Activated T-helper 1 cell treated with anti-CD3 and anti-CD28 coated beads, Interleukin-2, amount 50 U/mL, for 16 hours (primary cell): ENCODE results near the gene RNF135.
"Not testable (repeated sequence)": the region's sequence is repeated elsewhere in the genome, so short reads cannot be mapped to it uniquely, and the experiment has no call there.

Experiments used
- DNase-seq, 2 donors: peaks; one replicate each; pipeline ENCODE4 v3.0.0-alpha.2; 2020; ENCODE audit warnings: low read depth in 1 of 2, low spot score in 1 of 2

RNF135 gene

GRCh38 chr17:30997842-30998241, 27.0 kb downstream of the RNF135 start:
- DNase-seq, result no peak

- no peak for DNase-seq
These were observed 31.2 kb downstream of the RNF135 start for GRCh38 chr17:31002047-31002446.

GRCh38 chr17:31003225-31003866, 32.5 kb downstream of the RNF135 start:
- DNase-seq, result no peak

GRCh38 chr17:31004160-31004559, 33.3 kb downstream of the RNF135 start:
- no peak for DNase-seq

DNA sequence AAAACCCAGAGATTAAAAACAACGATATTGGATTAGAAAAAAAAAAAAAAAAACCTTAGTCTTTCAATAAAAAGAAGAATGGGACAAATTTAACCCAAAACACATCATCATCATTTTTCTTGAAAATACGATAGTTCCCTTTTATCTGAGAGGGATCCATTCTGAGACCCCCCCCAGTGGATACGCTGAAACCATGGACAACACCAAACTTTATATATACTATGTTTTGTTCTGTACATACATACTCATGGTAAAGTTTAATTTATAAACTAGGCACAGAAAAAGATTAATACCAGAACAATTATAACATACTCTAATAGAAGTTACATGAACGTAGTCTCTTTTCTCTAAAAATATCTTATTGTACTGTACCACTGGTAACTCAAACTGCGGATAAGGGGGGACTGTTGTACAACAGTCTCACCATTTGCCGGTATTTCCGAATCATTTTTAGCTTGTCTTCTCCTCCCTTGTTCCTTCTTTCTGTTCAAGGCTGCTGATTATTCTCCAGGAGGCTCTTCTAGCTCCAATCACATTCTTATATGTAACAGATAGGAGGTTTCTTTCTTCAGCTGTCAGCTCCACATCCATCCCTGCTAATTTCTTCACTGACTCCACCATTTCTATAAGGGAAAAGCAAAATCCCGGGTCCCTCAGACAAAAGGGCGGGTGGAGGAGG, 37.0 kb downstream of the RNF135 start:
- no peak for DNase-seq

DNA sequence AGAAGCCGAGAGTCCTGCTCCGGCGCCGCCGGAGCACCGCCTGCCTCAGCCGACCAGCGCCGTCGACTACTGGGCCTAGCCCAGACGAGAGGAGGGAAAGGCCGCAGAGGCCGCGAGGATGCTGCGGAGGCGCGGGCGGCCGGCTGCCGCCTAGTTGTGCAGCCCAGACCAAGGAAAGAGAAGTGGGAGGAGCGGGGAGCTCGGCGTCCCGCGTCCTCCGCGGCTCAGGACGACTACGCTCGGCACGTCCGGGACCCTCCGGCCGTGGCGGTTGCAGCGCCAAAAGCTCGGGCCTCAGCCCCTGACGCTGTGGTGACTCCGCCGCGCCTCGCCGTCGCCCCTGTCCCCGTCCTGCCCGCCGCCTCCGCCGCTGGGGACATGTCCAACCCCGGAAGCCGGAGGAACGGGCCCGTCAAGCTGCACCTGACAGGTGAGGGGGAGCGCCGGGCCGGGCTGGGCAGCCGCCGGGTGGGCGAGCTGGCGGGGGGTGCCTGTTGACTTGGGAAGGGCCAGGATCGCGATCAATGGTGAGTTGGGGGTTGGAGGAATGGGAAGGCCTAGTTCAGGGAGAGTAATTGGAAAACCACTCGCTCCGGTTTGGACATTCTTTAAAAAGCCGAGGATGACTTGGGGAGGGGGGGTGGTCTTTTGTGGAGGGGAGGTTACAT, 37.7 kb downstream of the RNF135 start:
- DNase-seq, result peak; percentile 36 to 37

DNA sequence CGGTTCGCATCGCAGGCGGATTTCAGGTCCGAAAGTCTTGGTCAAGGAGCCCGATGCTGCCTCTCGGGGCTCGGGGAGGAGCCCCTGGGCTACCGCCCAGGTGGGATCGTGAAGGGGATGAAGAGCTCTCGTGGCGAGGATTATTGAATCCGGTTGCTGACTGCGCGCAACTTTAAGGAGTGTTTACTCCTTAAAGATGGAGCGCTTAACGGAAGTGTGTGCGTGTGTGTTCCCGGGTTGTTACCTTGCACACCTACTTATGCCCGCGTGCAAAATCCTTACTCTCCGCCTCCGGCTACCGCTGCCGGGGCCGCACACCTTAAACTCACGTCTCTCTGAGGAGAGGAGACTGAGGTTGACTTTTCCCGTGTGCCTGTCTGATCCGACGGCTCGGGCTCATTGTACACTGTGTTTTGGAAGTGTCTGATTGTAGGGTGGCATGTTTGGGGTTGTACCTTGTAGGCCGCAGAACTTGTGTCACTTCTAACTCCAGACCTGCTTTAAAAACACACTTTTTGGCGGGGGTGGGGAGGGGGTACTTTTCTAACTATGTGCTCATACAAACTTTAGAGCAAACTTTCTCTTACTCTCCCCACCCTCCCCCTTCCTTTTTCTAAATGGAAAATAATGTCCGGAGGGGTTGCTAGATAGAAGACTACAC, 38.3 kb downstream of the RNF135 start:
- DNase-seq, result peak; percentile 2 to 4

DNA sequence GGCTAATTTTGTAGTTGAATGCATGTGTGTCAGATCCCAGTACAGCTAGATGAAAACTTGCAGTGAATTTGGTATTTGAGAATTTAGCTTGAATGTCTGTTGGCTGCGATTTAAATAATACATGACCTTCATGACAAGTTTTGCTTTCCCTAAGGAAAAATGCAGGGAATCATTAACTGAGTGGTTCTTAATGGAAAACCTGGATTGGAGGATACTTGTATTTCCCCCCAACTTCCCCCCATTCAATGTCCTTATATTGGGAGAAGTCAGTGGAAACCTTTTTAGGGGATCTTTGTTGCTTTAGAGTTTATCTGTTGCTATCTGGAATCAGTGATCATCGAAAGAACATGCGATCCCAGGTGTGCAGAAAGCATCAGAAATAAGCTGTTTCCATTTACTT, 39.2 kb downstream of the RNF135 start:
- not testable (repeated sequence) for DNase-seq

GRCh38 chr17:31013844-31014243, 43.0 kb downstream of the RNF135 start:
- DNase-seq, result no peak

- no peak for DNase-seq
These were observed 44.8 kb downstream of the RNF135 start for GRCh38 chr17:31015639-31016038.

GRCh38 chr17:31019004-31019403, 48.2 kb downstream of the RNF135 start:
- no peak for DNase-seq

DNA sequence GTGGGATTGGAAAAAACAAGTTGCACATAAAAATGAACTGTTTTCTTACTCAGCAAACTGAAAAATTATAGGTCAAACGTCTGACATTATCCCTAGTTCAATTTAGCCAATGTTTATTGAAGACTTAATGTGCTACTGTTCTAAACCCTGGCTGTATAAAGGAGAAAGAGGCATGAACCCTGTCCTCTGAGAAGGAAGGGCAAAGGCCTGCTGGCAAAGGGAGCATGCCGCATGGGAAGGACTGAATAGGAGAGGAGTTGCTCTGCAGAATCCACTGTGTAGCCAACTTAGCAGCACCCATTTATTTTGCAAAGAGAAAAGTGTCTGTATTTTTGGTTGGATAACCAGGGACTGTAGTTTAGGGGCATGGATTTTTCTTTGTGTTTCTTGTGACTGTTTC, 52.3 kb downstream of the RNF135 start:
- DNase-seq, result not testable (repeated sequence)

DNA sequence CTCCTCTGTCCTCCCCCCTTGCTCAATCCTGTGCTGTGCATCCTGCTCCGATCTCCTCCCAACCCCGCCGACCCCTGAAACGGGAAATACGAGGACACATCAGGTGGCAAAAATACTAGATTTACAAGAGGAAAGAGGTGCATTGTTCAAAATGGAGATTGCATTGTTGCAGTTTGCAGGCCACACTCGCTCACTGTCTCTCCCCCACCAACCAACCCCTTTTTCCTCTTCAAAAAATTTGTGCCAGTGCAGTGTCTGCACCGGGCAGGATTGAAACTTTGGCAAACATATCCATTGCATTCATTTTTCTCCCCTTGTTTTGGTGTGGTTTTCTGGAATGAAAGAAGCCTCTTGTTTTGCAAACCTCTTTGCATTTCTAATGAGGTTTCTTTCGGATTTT, 61.0 kb downstream of the RNF135 start:
- DNase-seq, result no peak

GRCh38 chr17:31035611-31036010, 64.8 kb downstream of the RNF135 start:
- not testable (repeated sequence) for DNase-seq

GRCh38 chr17:31040837-31041236, 70.0 kb downstream of the RNF135 start:
- not testable (repeated sequence) for DNase-seq

DNA sequence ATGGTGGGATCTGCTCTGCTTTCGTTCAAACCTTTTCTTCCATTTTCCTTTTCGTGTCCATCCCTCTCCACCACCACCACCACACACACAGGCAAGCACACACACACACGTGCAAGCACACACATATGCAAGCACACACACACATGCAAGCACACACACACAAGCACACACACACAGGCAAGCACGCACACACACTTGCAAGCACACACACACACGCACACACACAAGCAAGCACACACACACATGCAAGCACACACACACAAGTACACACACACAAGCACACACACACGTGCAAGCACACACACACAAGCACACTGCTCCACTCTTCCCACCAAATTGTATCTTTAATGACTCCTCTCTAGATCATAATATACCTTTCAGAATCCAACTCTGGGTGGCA, 71.5 kb downstream of the RNF135 start:
- DNase-seq, result not testable (repeated sequence)

DNA sequence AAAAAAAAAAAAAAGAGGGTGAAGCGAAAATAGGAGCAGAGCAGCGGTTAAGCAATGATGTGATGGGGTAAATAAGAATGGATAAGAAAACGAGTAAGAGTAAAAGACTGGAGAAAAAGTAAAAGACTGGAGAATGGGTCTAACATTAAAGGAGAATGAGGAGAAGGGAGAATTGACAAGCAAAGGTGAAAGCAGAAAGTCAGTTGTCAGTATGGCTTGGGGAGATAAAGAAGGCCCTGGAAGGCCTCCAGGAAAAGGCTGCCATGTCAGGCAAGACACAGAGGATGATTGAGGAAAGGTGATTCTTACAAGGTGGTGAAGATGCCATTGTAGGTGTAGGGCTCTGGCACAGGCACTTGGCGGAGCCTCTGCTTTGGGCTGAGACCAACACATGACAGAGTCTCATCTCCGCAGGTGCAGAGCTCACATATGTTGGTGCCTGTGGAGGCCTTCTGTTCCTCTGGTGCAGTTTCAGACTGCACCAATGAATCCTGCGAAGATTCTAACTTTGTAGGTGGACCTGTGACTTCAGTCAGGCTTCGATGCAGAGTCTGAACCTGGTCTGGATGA, 76.1 kb downstream of the RNF135 start:
- DNase-seq, result not testable (repeated sequence)

- no peak for DNase-seq
These were observed 77.3 kb downstream of the RNF135 start for GRCh38 chr17:31048142-31048541.

- DNase-seq, result no peak
These were observed 77.9 kb downstream of the RNF135 start for GRCh38 chr17:31048780-31049179.
